ENCODE measurements around the gene HSD17B12.
"Not testable (repeated sequence)": the region's sequence is repeated elsewhere in the genome, so short reads cannot be mapped to it uniquely, and the experiment has no call there.

Gene HSD17B12

DNA sequence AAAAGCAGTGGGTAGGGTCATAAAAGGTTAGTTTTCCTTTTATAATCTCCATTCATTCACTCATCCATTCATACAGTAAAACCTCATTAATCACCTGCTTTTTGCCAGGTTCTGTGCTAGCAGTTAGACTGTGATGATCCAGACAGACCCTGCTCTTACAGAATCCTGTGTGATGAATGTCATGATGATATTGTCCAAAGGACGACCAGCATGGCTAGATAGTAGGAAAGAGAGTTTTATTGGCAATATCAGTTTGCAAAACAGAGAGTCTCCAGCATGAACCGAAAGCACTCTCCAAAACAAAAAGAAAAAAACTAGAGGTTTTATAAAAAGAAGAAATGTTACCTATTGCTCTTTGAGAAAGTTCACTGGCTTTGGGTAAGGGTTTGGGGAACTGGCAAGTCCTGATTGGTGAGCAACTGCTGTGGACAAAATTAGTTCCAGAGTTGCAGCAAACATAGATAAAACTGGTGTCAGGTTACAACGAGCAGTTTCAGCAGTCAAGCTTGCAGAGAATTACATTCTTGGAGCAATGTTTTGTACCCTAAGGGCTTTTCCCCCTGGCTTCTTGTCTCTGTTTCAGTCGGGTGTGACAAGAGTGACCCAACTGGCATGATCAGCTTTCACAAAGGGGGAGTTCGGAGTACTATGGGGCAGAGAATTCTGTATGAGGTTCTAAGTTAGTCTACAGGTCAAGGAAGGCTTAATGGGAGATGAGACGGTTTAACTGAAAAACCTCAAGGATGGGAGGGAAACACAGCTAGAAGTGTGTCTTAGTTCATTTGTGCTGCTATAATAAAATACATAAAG lies 58.3 kb downstream of the HSD17B12 start:
- DNase-seq (ENCODE audit: low read depth in 1 of 2, low spot score in 1 of 2) = no peak

DNA sequence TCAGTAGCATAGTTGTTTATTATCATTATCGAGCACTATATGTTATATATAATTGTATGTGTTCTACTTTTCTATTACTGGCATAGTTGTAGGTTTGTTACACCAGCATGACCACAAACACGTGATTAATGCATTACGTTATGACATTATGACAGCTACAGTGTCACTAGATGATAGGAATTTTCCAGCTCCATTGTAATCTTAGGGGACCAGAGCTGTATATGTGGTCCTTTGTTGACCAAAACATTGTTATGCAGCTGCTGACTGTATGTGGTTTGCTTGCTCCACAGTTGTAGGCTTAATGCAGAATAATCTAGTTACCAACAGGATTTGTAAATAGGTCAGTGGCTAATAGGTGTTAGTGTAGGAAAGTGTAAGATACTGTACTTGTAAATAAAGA lies 66.1 kb downstream of the HSD17B12 start:
- no peak for DNase-seq (ENCODE audit: low read depth in 1 of 2, low spot score in 1 of 2)

DNA sequence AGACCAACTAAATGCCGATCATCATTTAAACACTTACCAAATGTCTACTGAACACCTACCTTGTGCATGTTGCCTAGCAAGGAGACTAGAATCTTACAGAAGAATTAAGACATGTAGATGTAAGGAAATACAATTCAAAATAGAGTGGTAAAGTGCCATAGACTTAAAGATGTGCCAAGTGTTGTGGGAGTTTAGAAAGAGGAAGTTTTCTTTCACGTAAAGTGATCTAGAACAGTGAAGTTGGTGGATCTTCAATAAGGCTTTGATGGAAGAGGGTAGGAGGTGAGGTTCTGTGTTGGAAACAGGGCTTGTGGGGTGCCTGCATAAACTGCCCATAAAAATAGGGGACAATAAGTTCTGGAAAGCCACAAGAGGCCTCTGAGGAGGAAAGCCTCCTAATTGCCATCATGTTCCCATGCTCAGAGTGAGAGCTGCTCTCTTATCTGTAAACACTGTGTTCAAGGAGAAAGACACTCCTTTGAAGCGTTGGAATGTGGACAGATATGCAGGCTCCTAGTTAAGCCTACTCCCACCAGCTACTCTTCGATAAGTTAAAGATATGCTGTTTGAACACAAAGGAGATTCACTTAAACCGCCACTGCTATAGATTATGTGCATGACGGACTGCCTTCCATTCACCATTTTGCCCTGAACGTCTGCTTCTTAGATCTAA lies 66.7 kb downstream of the HSD17B12 start:
- no peak for DNase-seq (ENCODE audit: low read depth in 1 of 2, low spot score in 1 of 2)

DNA sequence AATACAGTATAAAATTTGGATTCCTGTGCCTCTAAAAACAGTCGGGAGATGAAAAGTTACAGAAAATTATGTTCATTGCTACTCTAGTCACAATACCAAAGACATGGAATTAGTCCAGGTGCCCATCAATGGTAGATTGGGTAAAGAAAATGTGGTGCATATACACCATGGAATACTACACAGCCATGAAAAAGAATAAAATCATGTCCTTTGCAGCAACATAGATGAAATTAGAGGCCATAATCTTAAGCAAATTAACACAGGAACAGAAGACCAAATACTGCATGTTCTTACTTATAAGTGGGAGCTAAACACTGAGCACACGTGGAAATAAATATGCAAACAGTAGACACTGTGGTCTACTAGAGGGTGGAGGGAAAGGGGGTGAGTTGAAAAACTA lies 67.6 kb downstream of the HSD17B12 start:
- DNase-seq (ENCODE audit: low read depth in 1 of 2, low spot score in 1 of 2) = no peak

DNA sequence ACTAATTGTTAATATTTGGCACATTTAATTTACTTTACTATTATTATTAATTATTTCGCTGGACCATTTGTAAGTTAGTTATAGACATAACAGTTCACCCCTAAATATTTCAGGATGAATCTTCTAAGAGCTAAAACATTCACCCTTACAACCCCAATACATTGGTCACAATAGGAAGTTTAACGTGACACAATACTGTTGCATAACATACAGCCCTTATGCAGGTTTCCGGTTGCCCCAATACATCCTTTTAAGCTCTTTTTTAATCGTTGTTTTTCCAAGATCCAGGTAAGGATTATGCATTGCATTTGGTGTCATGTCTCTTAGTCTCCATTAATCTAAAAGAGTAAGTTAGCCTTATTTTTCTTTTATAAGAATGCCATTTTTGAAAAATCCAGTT lies 71.2 kb downstream of the HSD17B12 start:
- DNase-seq (ENCODE audit: low read depth in 1 of 2, low spot score in 1 of 2) = no peak

DNA sequence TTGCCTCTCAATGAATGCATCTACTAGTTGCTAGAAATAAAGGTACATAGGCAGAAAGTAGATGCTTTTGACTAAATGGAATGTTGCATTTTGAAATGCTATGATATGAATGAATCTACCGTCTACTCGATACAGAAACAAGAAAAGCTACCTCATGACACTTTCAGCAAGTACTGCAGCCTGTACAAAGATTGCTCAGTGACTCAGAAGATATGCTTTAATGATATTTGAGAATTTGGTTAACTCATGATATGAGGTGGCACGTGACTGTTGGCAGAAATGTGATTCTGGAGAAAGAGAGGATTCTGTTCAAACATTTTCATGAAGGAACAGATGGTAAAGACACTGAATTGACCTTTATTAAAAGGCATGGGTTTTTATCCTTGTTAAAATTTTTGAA lies 76.0 kb downstream of the HSD17B12 start:
- no peak for DNase-seq (ENCODE audit: low read depth in 1 of 2, low spot score in 1 of 2)

DNA sequence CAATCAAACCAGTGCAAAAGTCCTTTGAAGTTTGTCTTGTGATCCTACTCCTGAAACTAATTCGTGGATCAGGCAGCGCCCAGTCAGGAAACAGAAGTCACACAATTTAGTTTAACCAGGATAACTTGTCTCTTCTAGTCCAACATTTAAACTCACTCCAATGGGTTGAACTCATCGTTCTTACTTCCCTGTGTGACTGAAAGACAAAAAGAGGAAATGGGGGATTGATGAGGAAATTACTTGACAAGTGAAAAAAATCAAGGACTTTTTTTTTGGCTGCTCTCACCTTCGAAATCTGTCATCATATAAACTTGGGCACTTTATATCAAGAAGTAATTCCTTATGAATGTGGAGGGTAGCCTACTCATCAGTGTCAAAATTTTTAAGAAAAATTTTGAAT lies 78.4 kb downstream of the HSD17B12 start:
- no peak for DNase-seq (ENCODE audit: low read depth in 1 of 2, low spot score in 1 of 2)

DNA sequence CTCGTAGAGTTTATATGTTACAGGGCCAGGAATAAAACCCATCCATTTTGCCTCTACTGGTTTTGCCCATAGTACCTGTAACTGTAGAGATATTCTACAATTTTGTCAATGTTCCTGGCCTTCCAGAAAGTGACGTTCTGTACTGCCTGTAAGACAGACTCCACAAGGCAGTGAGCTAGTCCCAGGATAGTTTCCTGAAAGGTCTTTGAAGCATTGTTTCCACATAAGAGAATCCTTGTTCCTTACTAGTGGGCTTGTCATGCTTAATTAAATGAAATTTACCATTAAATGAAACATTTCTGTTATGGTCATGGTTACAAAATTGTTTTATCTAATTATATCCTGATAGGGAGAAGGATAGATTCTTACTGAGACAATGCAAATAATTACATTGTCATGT lies 80.4 kb downstream of the HSD17B12 start:
- no peak for DNase-seq (ENCODE audit: low read depth in 1 of 2, low spot score in 1 of 2)

DNA sequence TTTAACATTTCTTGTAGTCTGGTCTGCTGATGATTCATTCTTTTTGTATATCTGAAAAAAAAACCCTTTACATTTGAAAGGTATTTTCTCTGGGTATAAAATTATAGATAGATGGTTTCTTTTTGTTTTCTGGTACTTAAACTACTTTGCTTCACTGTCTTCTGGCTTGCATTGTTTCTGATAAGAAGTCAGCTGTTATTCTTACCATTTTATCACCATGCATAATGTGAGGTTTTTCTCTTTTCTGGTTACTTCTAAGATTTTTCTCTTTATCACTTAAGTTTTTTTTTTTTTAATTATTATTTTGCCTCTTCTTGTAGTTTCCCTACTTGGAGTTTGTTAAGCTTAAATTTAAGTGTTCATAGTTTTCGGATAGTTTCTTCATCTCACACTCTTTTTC lies 84.7 kb downstream of the HSD17B12 start:
- no peak for DNase-seq (ENCODE audit: low read depth in 1 of 2, low spot score in 1 of 2)

DNA sequence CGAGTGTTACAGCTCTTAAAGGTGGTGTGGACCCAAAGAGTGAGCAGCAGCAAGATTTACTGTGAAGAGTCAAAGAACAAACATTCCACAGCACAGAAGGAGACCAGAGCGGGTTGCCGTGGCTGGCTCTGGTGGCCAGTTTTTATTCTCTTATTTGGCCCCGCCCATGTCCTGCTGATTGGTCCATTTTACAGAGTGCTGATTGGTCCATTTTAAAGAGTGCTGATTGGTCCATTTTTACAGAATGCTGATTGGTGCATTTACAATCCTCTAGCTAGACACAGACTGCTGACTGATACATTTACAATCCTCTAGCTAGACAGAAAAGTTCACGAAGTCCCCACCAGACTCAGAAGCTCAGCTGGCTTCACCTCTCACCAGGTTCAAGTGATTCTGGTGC lies 88.1 kb downstream of the HSD17B12 start:
- not testable (repeated sequence) for DNase-seq (ENCODE audit: low read depth in 1 of 2, low spot score in 1 of 2)

DNA sequence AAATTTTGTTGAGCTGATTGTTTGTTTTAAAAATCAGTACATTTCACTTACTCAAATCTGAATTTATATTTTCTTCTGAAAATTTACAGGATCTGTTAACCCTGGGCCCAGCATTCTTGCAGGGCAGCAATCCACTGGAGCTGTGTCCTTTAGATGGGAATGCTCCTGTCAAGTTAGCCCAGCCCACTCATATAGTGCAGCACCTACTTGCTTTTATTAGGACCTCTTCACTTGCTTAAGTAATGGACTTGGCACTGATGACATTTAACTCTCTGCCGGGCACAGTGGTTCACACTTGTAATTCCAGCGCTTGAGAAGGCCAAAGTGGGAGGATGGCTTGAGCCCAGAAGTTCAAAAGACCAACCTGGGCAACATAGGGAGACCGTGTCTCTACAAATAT lies 89.6 kb downstream of the HSD17B12 start:
- DNase-seq (ENCODE audit: low read depth in 1 of 2, low spot score in 1 of 2) = no peak

DNA sequence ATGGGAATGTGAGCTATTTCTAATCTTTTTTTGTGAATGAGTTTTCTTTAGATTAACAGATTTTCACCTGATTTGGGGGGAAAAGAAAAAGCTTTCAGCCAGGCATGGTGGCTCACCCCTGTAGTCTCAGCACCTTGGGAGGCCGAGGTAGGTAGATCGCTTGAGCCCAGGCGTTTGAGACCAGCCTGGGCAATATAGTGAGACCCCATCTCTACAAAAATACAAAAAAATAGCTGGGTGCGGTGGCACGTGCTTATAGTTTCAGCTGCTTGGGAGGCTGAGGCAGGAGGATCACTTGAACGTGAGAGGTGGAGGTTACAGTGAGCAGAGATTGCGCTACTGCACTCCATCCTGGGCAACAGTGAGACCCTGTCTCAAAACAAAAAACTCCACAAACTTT lies 92.2 kb downstream of the HSD17B12 start:
- no peak for DNase-seq (ENCODE audit: low read depth in 1 of 2, low spot score in 1 of 2)

DNA sequence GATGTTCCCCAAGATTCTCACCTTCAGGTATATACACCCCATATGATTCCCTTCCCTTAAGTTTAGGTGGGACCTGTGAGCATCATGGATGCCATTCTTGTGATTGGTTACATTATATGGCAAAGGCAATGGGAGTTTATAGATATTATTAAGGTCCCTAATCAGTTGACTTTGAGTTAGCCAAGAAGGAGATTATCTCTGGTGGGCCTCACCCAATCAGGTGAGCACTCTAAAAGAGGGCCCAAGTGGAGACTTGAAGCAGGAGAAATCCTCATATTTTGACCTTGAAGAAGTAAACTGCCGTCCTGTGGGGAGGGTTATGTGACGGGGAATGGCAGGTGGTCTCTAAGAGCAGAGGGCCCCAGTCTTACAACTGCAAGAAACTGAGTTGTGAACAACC lies 94.2 kb downstream of the HSD17B12 start:
- DNase-seq (ENCODE audit: low read depth in 1 of 2, low spot score in 1 of 2) = no peak

DNA sequence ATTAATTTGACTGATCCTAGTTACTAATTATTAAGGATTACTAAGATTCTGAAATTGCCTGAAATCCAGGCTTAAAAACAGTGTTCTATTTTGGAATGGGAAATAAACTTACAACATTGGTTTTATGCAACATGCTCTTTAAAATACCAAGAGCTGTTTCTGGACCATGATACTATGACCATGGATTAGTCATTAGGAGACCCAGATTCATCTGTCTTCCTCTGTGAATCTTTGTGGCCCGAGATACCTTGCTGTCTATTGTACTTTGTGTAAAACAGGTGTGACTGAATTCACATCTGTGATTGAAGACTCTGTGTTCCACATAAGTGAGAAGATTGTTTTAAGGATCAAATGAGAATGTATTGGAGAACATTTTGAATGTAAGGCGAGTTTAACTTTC lies 98.8 kb downstream of the HSD17B12 start:
- DNase-seq (ENCODE audit: low read depth in 1 of 2, low spot score in 1 of 2) = no peak

DNA sequence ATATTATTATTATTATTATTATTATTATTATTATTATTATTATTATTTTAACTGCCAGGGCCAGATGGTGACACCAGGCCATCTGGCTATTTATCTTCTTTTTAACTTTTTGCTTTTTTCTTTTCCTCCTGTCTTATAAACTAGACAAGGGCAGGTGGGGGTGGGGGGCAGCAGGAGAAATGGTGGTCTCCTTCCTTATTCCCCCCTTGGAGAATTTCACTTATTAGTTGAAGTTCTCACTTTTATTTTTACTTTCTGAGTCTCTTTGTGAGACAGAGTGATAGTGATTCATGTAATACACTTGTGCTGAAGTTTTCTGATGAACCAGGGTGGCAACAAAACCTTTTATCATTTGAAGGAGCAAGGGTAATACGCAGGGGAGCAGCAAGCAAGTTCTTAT lies 103.8 kb downstream of the HSD17B12 start:
- DNase-seq (ENCODE audit: low read depth in 1 of 2, low spot score in 1 of 2) = no peak

DNA sequence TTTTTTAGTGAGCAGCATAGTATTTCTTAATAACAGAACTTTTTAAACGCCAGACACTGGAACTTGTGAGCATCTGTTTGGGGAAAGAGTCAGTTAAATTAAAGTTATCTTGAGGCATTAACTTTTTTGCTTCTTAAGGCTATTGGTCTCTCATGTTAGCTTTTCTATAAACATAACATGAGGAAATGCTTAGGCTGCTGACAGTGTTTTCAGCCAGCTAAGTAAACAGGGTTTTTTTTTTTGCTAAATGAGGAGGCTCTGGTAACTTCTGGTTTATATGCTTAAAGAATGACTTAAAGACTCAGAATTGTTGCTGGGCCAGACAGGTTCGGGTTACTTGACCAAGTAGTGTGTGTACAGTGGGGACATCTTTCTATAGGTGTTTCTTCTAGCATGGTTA lies 104.3 kb downstream of the HSD17B12 start:
- DNase-seq (ENCODE audit: low read depth in 1 of 2, low spot score in 1 of 2) = no peak

DNA sequence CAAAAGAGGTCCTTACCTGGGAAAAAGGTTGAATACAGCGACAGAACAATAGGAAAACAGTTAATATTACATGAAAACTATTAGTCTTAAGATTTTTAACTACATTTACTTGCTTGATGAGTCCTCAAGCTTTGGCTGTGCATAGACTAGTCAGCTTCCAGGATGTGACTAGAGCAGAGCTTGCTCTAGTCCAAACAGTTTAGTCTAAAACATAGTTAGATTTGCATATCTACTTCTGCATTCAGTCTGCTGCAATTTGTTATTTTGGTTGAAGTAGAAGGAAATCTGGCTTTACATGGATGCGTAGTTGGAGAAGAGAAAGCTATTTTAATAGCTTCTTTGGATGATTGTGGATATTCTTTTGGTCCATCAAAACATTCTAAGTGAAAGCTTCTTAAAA lies 104.8 kb downstream of the HSD17B12 start:
- no peak for DNase-seq (ENCODE audit: low read depth in 1 of 2, low spot score in 1 of 2)

DNA sequence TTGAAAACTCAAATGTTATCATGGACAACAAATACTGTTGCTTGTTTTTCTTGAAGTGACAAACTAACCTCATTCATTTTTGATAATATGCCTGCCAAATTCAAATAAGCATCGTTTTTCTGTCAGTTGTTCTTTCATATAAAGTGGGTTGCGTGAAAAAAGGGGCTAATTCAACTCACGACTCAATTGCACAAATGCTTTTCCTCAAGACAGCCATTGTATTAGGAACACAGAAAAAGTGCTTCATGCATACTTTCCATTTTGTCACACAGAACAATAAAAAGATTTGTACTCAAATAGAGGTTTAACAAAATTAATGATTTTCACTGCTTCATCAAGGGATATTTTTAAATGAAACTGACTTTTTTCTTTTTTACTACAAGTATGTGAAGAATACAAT lies 105.5 kb downstream of the HSD17B12 start:
- DNase-seq (ENCODE audit: low read depth in 1 of 2, low spot score in 1 of 2) = no peak

DNA sequence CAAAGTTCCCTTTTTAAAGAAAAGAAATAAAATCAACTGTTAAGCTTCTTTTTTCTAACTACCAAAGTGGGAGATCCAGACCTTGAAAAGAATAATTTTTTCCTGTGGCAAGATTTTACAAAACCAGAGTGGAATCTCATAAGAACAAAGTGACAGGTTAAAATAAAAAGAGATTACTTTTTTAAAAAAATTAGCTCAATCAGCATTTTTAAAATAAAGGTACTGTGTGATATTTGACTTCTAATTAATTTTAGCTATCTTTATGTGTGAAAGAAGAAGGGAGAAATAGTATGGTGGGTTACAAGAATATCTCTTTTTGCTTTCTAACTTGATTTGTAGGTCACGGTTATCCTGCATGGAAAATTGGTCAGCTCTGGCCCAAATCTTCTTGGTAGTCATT lies 107.3 kb downstream of the HSD17B12 start:
- DNase-seq (ENCODE audit: low read depth in 1 of 2, low spot score in 1 of 2) = no peak

DNA sequence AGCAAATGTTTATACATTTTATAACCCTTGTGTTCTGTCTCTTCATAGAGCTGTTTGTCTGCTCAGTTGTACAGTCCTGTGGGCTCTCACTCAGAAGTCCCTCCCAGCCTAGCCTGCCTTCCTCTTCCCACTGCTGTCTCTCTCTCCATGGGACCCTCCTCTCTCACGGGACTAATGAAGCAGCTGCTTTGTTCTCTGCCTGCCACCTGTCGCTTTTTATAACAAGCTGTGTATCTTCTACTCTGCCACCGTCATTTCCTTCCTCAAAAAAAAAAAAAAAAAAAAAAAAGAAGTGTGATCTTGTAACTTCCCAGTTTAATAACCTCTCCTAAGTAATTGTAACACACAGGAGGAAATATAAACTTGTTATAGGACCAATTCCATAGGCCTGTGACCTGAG lies 107.9 kb downstream of the HSD17B12 start:
- DNase-seq (ENCODE audit: low read depth in 1 of 2, low spot score in 1 of 2) = no peak

DNA sequence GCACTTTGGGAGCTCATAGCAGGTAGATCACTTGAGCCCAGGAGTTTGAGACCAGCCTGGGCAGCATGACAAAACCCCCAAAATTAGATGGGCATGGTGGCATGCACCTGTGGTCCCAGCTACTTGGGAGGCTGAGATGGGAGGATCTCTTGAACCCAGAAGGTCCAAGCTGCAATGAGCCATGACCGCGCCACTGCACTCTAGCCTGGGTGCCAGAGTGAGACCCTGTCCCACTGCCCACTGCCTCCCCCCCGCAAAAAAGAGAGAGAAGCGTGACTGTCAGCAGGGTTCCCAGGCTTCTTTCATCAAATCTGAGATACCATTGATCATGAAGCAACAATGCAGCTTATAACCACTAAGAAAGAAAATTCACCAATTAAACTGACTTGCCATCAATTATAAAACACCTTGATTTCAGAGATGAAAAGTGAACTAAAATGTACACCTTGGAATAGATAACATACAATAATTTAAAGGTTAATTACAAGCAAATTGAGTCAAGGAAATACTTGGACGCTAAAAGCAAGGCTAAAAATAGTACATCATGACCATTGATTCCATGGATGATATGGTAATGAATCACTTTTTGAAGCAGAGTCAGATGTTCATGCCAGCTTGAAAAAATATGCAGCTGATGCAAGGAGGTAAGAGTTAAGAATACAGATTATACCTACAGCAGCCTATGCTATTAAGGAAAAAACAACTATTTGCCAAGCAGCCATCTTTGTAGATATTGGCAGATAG lies 109.3 kb downstream of the HSD17B12 start:
- DNase-seq (ENCODE audit: low read depth in 1 of 2, low spot score in 1 of 2) = no peak

DNA sequence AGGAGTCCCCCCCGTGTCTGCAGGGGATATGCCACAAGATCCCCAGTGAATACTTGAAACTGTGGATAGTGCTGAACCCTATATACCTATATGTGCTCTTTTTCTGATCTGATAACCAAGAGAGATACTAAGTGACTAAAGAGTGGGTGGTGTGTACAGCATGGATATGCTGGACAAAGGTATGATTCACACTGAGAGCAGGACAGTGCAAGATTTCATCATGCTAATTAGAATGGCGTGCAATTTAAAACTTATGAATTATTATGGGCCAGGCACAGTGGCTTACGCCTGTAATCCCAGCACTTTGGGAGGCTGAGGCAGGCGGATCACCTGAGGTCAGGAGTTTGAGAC lies 109.9 kb downstream of the HSD17B12 start:
- no peak for DNase-seq (ENCODE audit: low read depth in 1 of 2, low spot score in 1 of 2)
